Measurements from ENCODE around the gene CCDC197. TPM values are rescaled to one million over a fixed set of nuclear protein-coding genes. Genes with fewer than 3 reads are reported as not detected.

Gene CCDC197
- total RNA-seq, 1 donor: not detected

DNA sequence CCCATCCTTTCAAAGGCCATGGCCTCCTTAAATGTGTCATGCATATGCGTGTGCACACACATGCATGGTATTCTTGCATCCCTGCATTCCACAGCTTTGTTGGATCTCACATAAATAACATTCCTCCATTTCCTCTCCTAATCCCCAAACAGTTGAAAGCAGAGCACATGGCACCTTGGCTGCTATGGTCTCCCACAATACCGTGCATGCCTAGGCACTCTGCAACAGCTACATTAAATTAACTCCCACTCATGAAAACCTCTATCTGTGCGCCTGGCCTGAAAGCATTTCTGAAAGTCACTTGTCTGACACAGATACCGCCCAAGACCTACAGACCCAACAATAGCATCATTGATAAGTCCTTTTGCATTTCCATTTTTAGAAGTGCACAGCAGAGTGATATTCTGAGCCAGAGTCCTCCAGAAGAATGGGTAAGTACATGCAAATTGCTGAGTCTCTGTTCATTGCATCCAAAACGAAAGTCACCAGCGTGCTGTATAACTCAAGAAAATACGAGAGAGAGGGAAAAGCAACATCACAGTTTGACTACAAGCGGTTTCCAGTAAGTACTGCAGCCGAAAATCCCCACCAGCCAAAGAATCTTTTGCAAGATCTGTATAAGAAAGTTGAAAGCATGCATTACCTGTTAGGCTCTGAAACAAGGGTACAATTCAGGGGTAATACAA lies 21.2 kb upstream of the CCDC197 start:
- Histone ChIP-seq H3K4me2 (ENCODE audit: insufficient read depth, low read length) (peak overlapping the region; percentile 69), H3K4me3 (ENCODE audit: insufficient read depth, low read length) (peak overlapping the region; percentile 20), H3K27ac (ENCODE audit: low read depth, low read length) (no peak overlapping the region)

GRCh38 chr14:93976477-93977057 lies 20.5 kb upstream of the CCDC197 start, which contains the start of gene ASB2:
ASB2 (minus strand) TSS chr14:93976570; CDS start chr14:93964539, 12,031 bp downstream.
- no peaks in the 10 kb centered on the region for H3K79me2 ChIP-seq (ENCODE audit: insufficient read depth, low read length)
- H2AFZ ChIP-seq (ENCODE audit: low read length): peak within 1 kb of the TSS; percentile 72
- TF ChIP-seq CTCF (IDR thresholded peaks at IDR 0.05; ENCODE audit: extremely low read depth, low read depth, low read length): no peak
- H3K4me3 ChIP-seq (ENCODE audit: insufficient read depth, low read length): peak within 1 kb of the TSS; percentile 20
- peak within 1 kb of the TSS; percentile 69 for H3K4me2 ChIP-seq (ENCODE audit: insufficient read depth, low read length)
- peak; percentile 74 for DNase-seq (ENCODE audit: insufficient read length, low spot score, missing footprints)
- no peaks in the 10 kb centered on the region for H3K9me3 ChIP-seq (ENCODE audit: low read depth, low read length)
- H4K20me1 ChIP-seq (ENCODE audit: insufficient read depth, low read length): no peaks in the 10 kb centered on the region
- H3K27me3 ChIP-seq (ENCODE audit: insufficient read depth, low read length): no peaks in the 10 kb centered on the region
- no peaks in the 10 kb centered on the region for H3K36me3 ChIP-seq (ENCODE audit: insufficient read depth, low read length)
- H3K4me1 ChIP-seq (ENCODE audit: insufficient read depth, low read length): peaks cover 10% of the 10 kb centered on the region
- H3K27ac ChIP-seq (ENCODE audit: low read depth, low read length): no peak within 1 kb of the TSS

More for the DNA sequence above, 21.2 kb upstream of the CCDC197 start:
- no peaks in the 10 kb centered on the region for H4K20me1 ChIP-seq (ENCODE audit: insufficient read depth, low read length)
- peak; percentile 67 for DNase-seq (ENCODE audit: insufficient read length, low spot score, missing footprints)
- no peak for TF ChIP-seq CTCF (IDR thresholded peaks at IDR 0.05; ENCODE audit: extremely low read depth, low read depth, low read length)
- no peaks in the 10 kb centered on the region for H3K79me2 ChIP-seq (ENCODE audit: insufficient read depth, low read length)
- H3K4me1 ChIP-seq (ENCODE audit: insufficient read depth, low read length): peaks cover 6% of the 10 kb centered on the region
- H2AFZ ChIP-seq (ENCODE audit: low read length): peak overlapping the region; percentile 72
- H3K9me3 ChIP-seq (ENCODE audit: low read depth, low read length): no peaks in the 10 kb centered on the region
- H3K36me3 ChIP-seq (ENCODE audit: insufficient read depth, low read length): no peaks in the 10 kb centered on the region
- H3K27me3 ChIP-seq (ENCODE audit: insufficient read depth, low read length): no peaks in the 10 kb centered on the region

GRCh38 chr14:93977171-93977570 lies 19.9 kb upstream of the CCDC197 start:
- no peaks in the 10 kb centered on the region for H3K79me2 ChIP-seq (ENCODE audit: insufficient read depth, low read length)
- DNase-seq (ENCODE audit: insufficient read length, low spot score, missing footprints): peak; percentile 52
- H3K4me2 ChIP-seq (ENCODE audit: insufficient read depth, low read length): no peak overlapping the region
- peaks cover 10% of the 10 kb centered on the region for H3K4me1 ChIP-seq (ENCODE audit: insufficient read depth, low read length)
- H3K9me3 ChIP-seq (ENCODE audit: low read depth, low read length): no peaks in the 10 kb centered on the region
- no peak overlapping the region for H3K27ac ChIP-seq (ENCODE audit: low read depth, low read length)
- no peak for TF ChIP-seq CTCF (IDR thresholded peaks at IDR 0.05; ENCODE audit: extremely low read depth, low read depth, low read length)
- H3K4me3 ChIP-seq (ENCODE audit: insufficient read depth, low read length): no peak overlapping the region
- no peaks in the 10 kb centered on the region for H3K27me3 ChIP-seq (ENCODE audit: insufficient read depth, low read length)
- no peaks in the 10 kb centered on the region for H3K36me3 ChIP-seq (ENCODE audit: insufficient read depth, low read length)
- no peaks in the 10 kb centered on the region for H4K20me1 ChIP-seq (ENCODE audit: insufficient read depth, low read length)
- H2AFZ ChIP-seq (ENCODE audit: low read length): no peak overlapping the region
